Astrocyte of the cerebellum (primary cell): ENCODE measurements around the gene PDLIM7.

ENCODE experiments used
- DNase-seq: peaks from one replicate; pipeline ENCODE4 v3.0.0-alpha.2; 2011; ENCODE audit warnings: low read depth
- H3K4me3 ChIP-seq: 2 replicates; pipeline ENCODE4 v1.5.1; 2011; ENCODE audit warnings: mild to moderate bottlenecking, low read depth, low read length, moderate library complexity
- CTCF ChIP-seq: IDR thresholded peaks from 2 replicates; pipeline ENCODE4 v1.5.1; 2012; ENCODE audit warnings: low read length, low read depth, moderate library complexity, mild to moderate bottlenecking; ENCODE audit errors: missing control alignments
- in situ Hi-C: cut with HindIII; loops from 2 replicates; pipeline ENCODE4 v1.10.0; 2017; ENCODE audit warnings: low sequenced_read_pairs

Gene PDLIM7

GRCh38 chr5:177530638-177531037, 33.2 kb upstream of the PDLIM7 start:
- no peak for TF ChIP-seq CTCF
- in situ Hi-C loops = no loop called here
- H3K4me3 ChIP-seq = no peak overlapping the region
- no peak for DNase-seq

GRCh38 chr5:177529247-177530203, 32.1 kb upstream of the PDLIM7 start:
- in situ Hi-C loops = no loop called here
- DNase-seq = no peak
- H3K4me3 ChIP-seq = no peak overlapping the region
- no peak for TF ChIP-seq CTCF

GRCh38 chr5:177528631-177529030, 31.2 kb upstream of the PDLIM7 start:
- no peak for DNase-seq
- no peak overlapping the region for H3K4me3 ChIP-seq
- in situ Hi-C loops = no loop called here
- no peak for TF ChIP-seq CTCF

- in situ Hi-C loops = no loop called here
- no peak overlapping the region for H3K4me3 ChIP-seq
- no peak for DNase-seq
- no peak for TF ChIP-seq CTCF
Measured at GRCh38 chr5:177527595-177527994, 30.2 kb upstream of the PDLIM7 start.

GRCh38 chr5:177526791-177527190, 29.4 kb upstream of the PDLIM7 start:
- DNase-seq = no peak
- no peak overlapping the region for H3K4me3 ChIP-seq
- in situ Hi-C loops = no loop called here
- TF ChIP-seq CTCF = no peak

- in situ Hi-C loops = no loop called here
- DNase-seq = no peak
- no peak overlapping the region for H3K4me3 ChIP-seq
- TF ChIP-seq CTCF = no peak
Measured at GRCh38 chr5:177526191-177526590, 28.8 kb upstream of the PDLIM7 start.
